Measurements from ENCODE around the gene CD200R1L.

DNA sequence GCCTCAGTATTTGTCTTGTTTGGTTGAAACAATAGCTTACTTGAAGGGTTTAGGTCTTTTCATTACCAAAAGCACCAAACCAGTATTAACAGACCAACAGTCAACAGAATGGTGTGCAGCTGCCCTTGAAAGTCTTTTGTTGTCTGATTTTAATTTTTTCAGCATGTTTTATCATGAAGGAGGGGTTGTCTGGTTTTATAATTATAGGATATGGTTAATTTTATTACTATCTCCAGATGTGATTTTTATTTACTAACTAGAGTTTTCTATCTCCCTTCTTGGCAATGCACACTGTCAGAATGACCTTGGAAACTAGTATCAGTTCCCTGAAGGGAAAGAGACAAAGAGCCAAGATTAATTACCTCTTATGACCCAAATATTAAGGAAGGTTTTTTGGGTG is 9.2 kb upstream of the CD200R1L start:
- TF ChIP-seq NFYB (CRISPR knock-in tag; conservative IDR thresholded peaks at IDR 0.05; ENCODE audit: low read depth) = no peak
- TF ChIP-seq ZNF671 (CRISPR knock-in tag; IDR thresholded peaks at IDR 0.05) = no peak
- TF ChIP-seq, protein P1, sequence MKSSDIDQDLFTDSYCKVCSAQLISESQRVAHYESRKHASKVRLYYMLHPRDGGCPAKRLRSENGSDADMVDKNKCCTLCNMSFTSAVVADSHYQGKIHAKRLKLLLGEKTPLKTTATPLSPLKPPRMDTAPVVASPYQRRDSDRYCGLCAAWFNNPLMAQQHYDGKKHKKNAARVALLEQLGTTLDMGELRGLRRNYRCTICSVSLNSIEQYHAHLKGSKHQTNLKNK (CRISPR knock-in tag; IDR thresholded peaks at IDR 0.05) = no peak
- TF ChIP-seq CTCF (IDR thresholded peaks at IDR 0.05) = no peak
- no peak for TF ChIP-seq ETV6 (CRISPR knock-in tag; IDR thresholded peaks at IDR 0.05)
- TF ChIP-seq STAT6 (CRISPR knock-in tag; conservative IDR thresholded peaks at IDR 0.05; ENCODE audit: low read depth) = no peak
- TF ChIP-seq HMGXB4 (CRISPR knock-in tag; IDR thresholded peaks at IDR 0.05) = no peak
- TF ChIP-seq USF2 (CRISPR knock-in tag; IDR thresholded peaks at IDR 0.05) = no peak
- TF ChIP-seq NR2C2 (CRISPR knock-in tag; IDR thresholded peaks at IDR 0.05) = no peak
- no peak for TF ChIP-seq ZNF219 (CRISPR knock-in tag; IDR thresholded peaks at IDR 0.05; ENCODE audit: borderline replicate concordance)

All from WTC11 (cell line).